Measurements from ENCODE around the gene SNRPA.

Gene SNRPA

DNA sequence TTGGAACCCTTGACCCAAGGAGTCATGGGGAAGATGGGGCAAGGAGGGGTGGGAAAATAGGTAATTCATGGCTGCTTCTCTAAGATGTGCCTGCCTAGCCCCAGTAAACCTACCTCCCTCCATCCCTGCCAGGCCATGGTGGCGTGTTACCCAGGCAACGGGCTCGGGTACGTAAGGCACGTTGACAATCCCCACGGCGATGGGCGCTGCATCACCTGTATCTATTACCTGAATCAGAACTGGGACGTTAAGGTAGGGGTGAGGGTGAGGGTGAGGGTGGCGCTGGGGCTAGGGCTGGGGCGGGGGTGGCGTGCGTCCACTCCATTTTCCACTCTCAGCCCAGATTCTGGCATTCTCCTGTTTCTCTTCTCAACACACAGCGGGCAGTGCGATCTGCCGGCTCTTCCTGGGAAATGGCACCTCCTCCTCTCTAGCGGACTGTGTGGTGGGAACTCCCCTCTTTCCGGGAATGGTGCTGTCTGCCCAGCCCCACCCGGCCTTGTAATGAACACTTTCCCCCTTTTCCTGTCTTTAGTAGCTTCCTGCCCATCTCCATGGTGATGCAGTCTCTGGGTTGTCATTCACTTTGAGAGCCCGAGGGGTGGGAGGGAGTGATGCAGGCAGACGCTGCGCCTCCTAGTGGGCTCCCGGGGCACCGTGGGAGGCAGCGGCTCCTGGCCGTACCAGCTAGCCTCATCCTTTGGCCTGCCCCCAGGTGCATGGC is 55.6 kb downstream of the SNRPA start (continued):
- TF ChIP-seq, protein P1, sequence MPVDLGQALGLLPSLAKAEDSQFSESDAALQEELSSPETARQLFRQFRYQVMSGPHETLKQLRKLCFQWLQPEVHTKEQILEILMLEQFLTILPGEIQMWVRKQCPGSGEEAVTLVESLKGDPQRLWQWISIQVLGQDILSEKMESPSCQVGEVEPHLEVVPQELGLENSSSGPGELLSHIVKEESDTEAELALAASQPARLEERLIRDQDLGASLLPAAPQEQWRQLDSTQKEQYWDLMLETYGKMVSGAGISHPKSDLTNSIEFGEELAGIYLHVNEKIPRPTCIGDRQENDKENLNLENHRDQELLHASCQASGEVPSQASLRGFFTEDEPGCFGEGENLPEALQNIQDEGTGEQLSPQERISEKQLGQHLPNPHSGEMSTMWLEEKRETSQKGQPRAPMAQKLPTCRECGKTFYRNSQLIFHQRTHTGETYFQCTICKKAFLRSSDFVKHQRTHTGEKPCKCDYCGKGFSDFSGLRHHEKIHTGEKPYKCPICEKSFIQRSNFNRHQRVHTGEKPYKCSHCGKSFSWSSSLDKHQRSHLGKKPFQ (tag by site-specific recombination; IDR thresholded peaks at IDR 0.05): 0 out of 2 replicates have a peak, but pooled peaks have one; percentile 4
- TF ChIP-seq, protein P2, sequence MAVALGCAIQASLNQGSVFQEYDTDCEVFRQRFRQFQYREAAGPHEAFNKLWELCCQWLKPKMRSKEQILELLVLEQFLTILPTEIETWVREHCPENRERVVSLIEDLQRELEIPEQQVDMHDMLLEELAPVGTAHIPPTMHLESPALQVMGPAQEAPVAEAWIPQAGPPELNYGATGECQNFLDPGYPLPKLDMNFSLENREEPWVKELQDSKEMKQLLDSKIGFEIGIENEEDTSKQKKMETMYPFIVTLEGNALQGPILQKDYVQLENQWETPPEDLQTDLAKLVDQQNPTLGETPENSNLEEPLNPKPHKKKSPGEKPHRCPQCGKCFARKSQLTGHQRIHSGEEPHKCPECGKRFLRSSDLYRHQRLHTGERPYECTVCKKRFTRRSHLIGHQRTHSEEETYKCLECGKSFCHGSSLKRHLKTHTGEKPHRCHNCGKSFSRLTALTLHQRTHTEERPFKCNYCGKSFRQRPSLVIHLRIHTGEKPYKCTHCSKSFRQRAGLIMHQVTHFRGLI (tag by site-specific recombination; IDR thresholded peaks at IDR 0.05): peak; percentile 13; the same call in 1 of the 2 replicates
- TF ChIP-seq YY2 (tag by site-specific recombination; IDR thresholded peaks at IDR 0.05) (peak; percentile 50), ZNF600 (tag by site-specific recombination; IDR thresholded peaks at IDR 0.05) (peak; percentile 93), ZNF558 (tag by site-specific recombination; IDR thresholded peaks at IDR 0.05) (no peak; the same call in 1 of the 2 replicates), MEIS1 (CRISPR knock-in tag; IDR thresholded peaks at IDR 0.05; ENCODE audit: borderline replicate concordance) (no peak), SP7 (tag by site-specific recombination; IDR thresholded peaks at IDR 0.05) (peak; percentile 95), ZFP37 (tag by site-specific recombination; IDR thresholded peaks at IDR 0.05) (peak; percentile 42; the same call in 1 of the 2 replicates), ZNF133 (tag by site-specific recombination; IDR thresholded peaks at IDR 0.05) (no peak), ZBTB20 (tag by site-specific recombination; IDR thresholded peaks at IDR 0.05) (no peak), ZBTB17 (tag by site-specific recombination; IDR thresholded peaks at IDR 0.05) (peak; percentile 93), ZNF175 (tag by site-specific recombination; IDR thresholded peaks at IDR 0.05) (no peak), ZSCAN30 (tag by site-specific recombination; IDR thresholded peaks at IDR 0.05) (peak; percentile 96), ZNF10 (tag by site-specific recombination; IDR thresholded peaks at IDR 0.05) (no peak), KLF1 (tag by site-specific recombination; IDR thresholded peaks at IDR 0.05) (peak; percentile 96), ZFP69B (tag by site-specific recombination; IDR thresholded peaks at IDR 0.05) (peak; percentile 90), SALL2 (tag by site-specific recombination; IDR thresholded peaks at IDR 0.05; ENCODE audit: borderline replicate concordance) (no peak), FEZF1 (tag by site-specific recombination; IDR thresholded peaks at IDR 0.05) (peak; percentile 78), WT1 (tag by site-specific recombination; IDR thresholded peaks at IDR 0.05) (peak; percentile 67), KLF16 (tag by site-specific recombination; IDR thresholded peaks at IDR 0.05) (peak; percentile 95), ZNF311 (tag by site-specific recombination; IDR thresholded peaks at IDR 0.05; ENCODE audit: borderline replicate concordance) (no peak)
- TF ChIP-seq, protein P3, sequence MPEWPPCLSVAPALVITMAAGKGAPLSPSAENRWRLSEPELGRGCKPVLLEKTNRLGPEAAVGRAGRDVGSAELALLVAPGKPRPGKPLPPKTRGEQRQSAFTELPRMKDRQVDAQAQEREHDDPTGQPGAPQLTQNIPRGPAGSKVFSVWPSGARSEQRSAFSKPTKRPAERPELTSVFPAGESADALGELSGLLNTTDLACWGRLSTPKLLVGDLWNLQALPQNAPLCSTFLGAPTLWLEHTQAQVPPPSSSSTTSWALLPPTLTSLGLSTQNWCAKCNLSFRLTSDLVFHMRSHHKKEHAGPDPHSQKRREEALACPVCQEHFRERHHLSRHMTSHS (tag by site-specific recombination; IDR thresholded peaks at IDR 0.05): no peak
- TF ChIP-seq, protein P4, sequence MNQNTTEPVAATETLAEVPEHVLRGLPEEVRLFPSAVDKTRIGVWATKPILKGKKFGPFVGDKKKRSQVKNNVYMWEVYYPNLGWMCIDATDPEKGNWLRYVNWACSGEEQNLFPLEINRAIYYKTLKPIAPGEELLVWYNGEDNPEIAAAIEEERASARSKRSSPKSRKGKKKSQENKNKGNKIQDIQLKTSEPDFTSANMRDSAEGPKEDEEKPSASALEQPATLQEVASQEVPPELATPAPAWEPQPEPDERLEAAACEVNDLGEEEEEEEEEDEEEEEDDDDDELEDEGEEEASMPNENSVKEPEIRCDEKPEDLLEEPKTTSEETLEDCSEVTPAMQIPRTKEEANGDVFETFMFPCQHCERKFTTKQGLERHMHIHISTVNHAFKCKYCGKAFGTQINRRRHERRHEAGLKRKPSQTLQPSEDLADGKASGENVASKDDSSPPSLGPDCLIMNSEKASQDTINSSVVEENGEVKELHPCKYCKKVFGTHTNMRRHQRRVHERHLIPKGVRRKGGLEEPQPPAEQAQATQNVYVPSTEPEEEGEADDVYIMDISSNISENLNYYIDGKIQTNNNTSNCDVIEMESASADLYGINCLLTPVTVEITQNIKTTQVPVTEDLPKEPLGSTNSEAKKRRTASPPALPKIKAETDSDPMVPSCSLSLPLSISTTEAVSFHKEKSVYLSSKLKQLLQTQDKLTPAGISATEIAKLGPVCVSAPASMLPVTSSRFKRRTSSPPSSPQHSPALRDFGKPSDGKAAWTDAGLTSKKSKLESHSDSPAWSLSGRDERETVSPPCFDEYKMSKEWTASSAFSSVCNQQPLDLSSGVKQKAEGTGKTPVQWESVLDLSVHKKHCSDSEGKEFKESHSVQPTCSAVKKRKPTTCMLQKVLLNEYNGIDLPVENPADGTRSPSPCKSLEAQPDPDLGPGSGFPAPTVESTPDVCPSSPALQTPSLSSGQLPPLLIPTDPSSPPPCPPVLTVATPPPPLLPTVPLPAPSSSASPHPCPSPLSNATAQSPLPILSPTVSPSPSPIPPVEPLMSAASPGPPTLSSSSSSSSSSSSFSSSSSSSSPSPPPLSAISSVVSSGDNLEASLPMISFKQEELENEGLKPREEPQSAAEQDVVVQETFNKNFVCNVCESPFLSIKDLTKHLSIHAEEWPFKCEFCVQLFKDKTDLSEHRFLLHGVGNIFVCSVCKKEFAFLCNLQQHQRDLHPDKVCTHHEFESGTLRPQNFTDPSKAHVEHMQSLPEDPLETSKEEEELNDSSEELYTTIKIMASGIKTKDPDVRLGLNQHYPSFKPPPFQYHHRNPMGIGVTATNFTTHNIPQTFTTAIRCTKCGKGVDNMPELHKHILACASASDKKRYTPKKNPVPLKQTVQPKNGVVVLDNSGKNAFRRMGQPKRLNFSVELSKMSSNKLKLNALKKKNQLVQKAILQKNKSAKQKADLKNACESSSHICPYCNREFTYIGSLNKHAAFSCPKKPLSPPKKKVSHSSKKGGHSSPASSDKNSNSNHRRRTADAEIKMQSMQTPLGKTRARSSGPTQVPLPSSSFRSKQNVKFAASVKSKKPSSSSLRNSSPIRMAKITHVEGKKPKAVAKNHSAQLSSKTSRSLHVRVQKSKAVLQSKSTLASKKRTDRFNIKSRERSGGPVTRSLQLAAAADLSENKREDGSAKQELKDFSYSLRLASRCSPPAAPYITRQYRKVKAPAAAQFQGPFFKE (tag by site-specific recombination; IDR thresholded peaks at IDR 0.05; ENCODE audit: borderline replicate concordance): 0 out of 2 replicates have a peak, but pooled peaks have one; percentile 56
- TF ChIP-seq, protein P5, sequence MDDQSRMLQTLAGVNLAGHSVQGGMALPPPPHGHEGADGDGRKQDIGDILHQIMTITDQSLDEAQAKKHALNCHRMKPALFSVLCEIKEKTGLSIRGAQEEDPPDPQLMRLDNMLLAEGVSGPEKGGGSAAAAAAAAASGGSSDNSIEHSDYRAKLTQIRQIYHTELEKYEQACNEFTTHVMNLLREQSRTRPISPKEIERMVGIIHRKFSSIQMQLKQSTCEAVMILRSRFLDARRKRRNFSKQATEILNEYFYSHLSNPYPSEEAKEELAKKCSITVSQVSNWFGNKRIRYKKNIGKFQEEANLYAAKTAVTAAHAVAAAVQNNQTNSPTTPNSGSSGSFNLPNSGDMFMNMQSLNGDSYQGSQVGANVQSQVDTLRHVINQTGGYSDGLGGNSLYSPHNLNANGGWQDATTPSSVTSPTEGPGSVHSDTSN (CRISPR knock-in tag; IDR thresholded peaks at IDR 0.05): peak; percentile 75; the same call in 1 of the 2 replicates
- TF ChIP-seq, protein P6, sequence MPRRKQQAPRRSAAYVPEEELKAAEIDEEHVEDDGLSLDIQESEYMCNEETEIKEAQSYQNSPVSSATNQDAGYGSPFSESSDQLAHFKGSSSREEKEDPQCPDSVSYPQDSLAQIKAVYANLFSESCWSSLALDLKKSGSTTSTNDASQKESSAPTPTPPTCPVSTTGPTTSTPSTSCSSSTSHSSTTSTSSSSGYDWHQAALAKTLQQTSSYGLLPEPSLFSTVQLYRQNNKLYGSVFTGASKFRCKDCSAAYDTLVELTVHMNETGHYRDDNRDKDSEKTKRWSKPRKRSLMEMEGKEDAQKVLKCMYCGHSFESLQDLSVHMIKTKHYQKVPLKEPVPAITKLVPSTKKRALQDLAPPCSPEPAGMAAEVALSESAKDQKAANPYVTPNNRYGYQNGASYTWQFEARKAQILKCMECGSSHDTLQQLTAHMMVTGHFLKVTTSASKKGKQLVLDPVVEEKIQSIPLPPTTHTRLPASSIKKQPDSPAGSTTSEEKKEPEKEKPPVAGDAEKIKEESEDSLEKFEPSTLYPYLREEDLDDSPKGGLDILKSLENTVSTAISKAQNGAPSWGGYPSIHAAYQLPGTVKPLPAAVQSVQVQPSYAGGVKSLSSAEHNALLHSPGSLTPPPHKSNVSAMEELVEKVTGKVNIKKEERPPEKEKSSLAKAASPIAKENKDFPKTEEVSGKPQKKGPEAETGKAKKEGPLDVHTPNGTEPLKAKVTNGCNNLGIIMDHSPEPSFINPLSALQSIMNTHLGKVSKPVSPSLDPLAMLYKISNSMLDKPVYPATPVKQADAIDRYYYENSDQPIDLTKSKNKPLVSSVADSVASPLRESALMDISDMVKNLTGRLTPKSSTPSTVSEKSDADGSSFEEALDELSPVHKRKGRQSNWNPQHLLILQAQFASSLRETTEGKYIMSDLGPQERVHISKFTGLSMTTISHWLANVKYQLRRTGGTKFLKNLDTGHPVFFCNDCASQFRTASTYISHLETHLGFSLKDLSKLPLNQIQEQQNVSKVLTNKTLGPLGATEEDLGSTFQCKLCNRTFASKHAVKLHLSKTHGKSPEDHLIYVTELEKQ (tag by site-specific recombination; IDR thresholded peaks at IDR 0.05; ENCODE audit: borderline replicate concordance): peak; percentile 76; the same call in 1 of the 2 replicates
